SK-N-DZ (cell line): ENCODE data around the gene PARD3.

Source experiments
- DNase-seq: peaks from one replicate; pipeline ENCODE4 v3.0.0-alpha.2; 2015; ENCODE audit warnings: low spot score

PARD3 gene

DNA sequence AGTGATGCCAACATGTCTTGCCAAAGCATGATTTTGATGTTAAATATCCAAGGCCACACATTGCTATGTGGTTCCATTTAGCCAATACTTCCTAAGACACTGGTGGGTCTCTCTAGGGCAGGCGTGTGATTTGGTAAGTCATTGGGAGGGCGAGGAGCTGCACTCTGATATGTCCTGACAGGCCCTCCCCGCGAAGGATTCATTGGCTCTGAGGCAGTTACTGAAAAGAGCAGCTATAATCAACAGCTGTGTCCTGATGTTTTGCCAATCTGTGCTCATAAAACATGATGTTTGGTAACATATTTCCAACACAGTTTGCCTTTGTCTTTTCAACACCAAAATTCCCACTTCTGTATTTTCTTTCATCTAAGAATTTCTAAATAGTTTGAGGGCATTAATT is 646.7 kb downstream of the PARD3 start:
- DNase-seq, result no peak

DNA sequence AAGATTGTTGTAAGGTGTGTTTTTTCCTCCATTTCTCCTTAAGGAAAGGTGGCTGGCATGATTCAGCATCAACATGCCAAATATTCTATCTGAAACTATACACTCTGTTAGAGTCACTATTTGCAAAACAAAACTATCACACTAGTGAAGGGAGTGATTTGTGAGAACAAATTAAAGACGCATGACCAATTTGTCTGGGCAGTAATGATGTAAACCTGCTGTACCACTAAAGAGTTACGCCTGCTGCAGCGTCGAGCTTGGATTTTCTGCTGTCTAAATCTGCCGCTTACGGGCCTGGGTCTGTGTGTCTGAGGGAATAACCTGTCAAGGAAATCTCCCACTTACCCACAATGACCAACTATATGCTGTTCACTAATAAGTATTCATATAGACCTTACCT is 648.3 kb downstream of the PARD3 start:
- DNase-seq, result no peak

DNA sequence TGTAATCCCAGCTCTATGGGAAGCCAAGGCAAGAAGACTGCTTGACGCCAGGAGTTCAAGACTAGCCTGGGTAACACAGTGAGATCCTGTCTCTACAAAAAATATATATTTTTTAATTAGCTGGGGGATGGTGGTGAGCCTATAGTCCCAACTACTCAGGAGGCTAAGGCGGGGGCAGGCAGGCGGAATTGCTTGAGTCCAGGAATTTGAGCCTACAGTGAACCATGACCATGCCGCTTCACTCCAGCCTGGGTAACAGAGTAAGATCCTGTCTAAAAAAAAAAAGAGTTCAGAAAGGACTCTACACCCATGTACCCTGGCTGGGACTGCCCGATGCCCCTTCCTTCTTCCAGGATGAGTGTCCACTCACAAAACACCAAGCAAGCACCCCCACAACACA is 648.7 kb downstream of the PARD3 start:
- DNase-seq, result no peak

DNA sequence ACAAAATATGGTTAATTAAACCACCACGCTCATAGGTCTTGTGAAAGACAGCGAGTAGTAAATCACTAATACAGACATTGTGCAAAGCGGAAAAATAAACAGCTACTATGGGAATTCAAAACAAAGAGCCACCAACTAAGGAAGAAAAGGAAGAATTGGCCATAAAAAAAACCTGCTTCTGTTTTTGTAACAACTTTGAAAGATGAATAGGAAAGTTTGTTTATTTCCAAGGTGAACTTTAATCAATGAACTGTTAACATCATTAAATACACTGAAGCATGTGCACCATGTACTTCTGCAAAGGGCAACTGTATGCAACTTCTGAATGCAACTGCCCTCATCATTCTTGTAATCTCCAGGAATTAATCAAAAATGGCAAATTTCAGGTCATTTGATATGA is 651.1 kb downstream of the PARD3 start:
- DNase-seq, result no peak

DNA sequence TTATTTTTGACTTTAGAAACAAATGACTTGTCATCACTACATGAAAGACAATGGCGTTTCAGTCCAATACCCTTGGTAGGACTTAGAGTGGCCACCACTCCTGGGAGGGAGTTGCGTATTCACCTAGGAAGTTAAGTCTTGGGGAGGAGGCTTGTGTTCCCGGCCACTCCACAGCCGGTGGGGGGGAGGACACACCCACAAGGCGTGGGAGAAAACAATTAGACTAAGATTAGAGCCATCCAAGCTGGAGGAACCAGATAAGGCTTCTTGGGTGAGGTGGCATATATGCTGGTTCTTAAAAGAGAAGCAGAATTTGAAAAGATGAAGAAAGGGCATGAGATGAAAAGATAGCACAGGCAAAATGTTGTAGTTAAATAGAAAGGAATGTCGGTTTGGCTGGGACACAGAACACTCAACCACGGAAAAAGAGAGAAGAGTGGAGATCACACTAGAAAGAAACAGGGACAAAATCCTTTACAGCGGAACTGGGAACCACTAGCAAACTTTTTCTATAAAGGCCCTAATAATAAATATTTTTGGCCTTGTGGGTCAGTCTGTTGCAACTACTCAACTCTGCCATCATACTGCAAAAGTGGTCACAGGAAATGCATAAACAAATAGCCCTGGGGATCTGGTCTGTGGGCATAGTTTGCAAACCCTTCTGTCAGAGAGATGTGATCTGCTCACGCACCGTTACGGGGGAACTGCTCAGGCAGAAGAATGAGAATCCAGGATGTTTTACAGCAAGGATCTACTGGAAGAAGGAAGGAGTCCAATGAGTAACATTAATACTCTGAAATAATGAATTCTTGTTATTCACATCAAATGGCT is 651.8 kb downstream of the PARD3 start:
- DNase-seq, result no peak

DNA sequence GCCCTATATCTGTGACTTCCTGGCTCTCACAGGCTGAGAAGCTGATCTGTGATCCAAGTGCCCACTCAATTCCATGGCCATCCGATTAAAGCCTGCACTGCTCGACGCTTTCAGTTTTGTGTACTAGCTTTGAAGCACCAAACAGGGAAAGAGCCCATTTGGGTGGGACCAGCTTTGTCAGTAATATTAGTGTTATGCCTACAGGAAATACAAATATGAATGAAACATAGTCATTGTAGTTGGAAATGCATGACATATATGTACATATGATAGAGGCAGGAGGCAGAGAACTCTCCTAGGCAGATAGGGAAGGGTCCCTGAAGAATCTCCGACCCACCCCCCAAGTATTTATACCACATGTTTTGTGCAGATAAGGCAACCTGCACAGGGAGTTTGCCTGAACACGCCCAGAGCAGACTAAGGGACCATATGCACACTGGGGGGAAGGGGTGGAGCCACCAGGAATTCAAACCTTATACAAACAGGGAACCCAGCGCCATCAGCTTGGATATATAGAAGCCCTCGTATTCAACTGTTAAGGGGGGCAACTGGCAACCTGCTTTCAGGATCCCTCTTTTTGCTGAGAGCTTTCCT is 653.2 kb downstream of the PARD3 start:
- DNase-seq, result no peak

DNA sequence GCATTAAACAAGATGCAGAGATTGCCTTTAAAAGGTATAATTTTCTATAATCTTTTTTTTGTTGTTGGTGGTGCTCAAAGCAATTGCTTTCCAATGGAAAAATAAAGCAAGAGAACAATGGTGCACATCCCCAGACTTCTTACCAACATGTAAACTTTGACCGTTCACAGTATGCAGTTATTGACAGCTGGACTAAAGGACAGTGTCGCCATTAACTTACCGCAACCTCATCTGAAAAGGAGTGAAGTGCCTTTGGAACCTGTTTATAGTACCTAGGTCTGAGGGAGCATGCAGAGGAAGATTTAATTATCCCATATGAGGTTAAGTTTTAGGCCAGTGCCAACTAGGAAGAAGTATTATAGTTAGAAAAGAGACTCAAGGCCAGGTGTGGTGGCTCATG is 654.5 kb downstream of the PARD3 start:
- DNase-seq, result no peak

DNA sequence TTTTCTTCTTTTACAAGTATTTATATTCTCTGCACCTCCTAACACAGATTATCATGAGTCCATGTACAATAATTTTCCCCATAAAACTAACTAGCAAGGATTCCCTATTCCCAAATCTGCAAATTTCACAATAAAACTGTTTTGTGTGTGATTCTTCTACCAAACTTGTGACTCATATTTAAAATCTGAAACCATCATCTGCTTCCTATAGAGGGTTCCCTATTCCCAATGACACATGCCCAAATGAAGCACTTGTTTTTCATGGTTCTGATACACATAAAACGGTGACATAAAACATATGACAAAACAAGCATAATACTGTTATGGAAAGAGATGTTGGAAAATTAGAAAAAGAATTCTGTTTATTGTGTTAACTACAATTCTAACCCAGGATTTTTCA is 657.6 kb downstream of the PARD3 start:
- no peak for DNase-seq

DNA sequence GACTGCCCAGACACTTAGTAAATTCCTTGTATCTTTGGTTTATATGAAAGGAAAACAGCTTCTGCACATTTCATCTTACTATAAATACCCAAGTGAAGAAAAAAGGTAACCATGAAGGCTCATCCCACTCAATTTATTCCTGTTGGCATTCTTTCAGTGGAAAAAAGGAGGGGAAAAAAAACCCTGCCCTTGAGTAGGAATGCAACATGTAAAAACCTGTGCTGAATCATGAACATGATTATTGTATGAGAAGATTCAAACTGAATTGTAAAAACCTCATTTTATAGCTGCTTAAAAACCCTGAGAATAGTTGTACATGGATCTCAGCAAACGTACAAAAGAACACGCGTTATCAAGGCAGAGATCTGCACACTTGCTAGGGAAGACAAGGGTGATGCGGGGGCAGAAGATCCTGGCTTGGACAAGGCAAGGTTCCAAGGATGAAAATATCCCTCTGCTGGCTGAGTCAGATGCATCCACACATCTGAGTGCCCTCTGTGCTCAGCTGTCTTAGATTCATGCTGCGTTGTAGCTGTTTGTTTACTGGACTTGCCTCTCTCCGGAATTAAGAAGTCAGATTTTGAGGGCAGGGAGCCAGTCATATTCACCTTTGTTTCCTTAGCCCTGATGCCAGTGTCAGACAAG is 658.2 kb downstream of the PARD3 start:
- no peak for DNase-seq

DNA sequence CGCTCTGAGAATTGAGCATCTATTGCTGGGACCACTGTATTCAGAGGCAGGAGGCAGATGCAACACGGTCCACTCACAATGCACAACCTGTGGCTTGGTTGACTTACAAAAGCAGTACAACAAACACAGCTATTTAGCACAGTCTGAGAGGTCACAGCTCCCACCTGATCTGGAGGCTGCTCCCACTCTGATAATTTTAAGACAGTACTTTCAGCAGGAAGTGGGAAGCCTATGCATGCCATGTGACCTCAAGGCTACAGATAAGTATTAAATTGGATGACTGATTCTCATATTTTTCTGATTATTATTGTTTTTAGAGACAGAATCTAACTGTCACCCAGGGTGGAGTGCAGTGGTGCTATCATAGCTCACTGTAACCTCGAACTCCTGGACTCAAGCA is 659.3 kb downstream of the PARD3 start:
- DNase-seq, result no peak

DNA sequence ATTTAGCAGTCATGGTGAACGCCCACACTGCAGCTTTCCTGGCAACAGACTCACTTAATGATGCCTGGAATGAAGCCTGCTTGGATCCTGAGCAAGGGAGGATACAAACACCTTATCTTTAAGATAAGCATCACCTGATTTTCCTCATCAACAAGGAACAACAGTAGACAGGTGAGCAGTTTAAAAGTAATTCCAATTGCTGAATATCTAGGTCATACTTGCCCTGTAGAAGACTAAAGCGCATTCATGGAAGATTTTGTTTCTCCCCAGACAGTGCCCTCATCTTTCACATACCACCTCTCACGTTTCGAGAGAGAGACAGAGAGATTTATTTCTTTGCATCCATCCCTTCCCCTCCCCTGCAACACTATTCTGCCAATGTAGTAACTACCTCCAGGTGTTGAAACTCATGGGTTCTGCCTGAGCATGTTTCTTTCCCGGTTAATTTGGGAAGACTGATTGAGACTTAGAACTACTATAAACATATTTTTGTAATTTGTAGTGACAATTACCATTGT is 660.7 kb downstream of the PARD3 start:
- no peak for DNase-seq

DNA sequence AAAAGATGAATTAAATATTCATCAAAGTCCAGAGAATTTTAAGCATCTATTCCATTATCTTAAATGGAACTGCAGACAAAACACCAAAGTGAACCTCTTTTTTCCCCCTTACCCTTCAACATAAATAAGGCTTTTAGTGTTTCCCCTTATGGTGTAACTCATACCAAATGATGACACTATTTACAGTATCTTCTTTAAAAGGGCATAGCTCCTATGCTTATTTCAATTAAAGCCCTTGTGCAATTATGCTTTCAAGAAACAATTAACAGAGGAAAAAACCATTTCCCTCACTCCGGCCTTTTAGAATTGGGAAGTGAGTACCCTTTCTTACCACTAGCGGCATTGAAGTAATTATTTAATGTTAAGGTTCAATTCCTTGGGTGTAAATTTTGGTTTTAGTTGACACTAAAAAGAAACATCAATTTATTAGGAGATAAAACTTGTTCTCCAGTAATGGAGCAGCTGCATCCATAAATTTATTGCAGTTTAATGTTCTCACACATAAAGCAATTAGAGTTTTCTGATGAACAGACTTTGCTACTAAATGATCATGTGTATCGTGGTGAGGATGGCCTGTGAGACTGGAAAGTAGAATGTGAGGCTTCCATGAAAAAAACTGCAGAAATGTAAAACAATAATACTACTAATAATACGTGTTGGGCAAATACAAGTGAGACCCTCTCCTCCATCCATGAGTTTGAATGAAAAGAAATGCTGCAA is 661.3 kb downstream of the PARD3 start:
- no peak for DNase-seq

DNA sequence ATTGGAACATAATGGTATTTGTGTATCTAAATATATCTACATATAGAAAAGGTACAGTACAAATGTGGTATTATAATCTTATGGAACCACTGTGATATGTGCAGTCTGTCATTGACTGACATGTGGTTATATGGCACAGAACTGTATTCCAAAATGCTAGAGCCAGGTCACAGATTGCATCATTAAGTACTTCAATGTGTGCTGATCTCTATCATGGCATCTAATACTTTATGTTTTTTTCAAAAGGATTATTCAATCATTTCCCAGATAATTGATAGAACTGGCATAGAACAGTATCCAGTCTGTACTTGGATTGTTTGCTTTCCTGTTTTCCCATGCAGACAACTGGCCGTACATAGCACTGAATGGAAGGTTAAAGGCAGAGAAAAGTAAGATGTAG is 662.7 kb downstream of the PARD3 start:
- no peak for DNase-seq

DNA sequence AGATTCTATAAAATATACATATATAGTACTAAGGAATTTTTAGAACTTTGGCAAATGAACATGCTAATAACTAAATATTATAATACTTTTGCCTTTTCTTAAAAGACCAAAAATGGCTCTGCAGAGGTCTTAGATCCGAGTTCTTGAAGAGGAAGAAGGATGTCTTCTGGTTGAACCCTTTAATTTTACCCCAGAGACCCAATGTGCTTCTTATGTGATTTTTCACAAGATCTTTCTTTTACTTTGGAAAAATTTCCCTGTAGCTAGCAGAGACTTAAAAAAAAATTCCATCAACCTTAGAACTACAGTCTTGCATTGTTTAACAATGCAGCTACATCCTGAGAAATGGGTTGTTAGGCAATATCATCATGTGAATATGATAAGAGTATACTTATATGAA is 663.2 kb downstream of the PARD3 start:
- no peak for DNase-seq

DNA sequence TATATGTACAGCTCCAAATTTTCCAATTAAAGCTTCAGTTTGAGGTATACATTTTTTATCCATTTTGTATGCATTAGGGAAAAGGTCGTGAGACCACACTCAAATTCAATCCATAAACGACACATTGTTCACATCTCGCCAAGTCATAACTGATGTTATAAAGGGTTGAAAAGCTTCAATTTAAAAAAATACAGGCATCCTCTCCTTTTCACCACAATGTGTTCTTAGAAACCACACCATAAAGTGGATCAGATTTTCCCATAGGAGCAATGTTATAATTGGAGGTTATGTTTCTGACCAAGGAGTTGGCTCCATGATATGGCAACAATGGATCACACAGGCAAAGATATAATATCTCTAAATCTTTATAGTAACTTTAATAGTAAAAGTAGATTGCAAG is 663.6 kb downstream of the PARD3 start:
- no peak for DNase-seq

DNA sequence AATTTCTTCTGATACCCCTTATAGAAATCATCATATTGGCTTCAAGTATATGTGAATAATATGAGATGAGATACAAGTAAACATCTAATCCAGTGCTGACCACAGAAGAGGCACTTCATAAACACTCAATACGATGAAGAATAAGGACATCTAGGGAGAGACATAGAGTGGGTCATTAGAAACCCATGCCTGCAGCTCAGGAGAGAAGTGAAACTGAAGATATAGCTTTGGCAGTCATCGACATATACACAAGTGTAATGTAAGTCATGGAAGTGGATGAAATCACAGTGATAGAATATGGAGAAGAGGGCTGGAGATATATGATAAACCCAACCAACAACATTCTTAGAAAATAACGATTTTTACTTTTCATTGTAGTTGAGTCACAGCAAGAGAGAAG is 665.0 kb downstream of the PARD3 start:
- no peak for DNase-seq

DNA sequence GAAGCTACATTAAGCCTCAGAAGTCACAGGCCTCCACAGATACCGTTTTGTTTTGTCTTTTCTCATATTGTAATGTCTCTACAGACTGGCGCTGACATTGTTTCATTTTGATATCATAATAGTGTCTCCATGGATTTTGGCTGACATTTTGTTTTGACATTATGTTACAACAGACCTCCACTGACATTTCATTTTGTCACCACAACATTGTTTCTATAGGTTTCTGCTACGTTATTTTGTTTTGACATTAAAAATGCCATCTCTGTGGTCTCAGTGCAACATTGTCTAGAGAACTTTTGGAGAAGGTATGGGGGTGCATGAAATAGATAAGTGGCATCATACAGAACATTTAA is 666.8 kb downstream of the PARD3 start:
- no peak for DNase-seq

DNA sequence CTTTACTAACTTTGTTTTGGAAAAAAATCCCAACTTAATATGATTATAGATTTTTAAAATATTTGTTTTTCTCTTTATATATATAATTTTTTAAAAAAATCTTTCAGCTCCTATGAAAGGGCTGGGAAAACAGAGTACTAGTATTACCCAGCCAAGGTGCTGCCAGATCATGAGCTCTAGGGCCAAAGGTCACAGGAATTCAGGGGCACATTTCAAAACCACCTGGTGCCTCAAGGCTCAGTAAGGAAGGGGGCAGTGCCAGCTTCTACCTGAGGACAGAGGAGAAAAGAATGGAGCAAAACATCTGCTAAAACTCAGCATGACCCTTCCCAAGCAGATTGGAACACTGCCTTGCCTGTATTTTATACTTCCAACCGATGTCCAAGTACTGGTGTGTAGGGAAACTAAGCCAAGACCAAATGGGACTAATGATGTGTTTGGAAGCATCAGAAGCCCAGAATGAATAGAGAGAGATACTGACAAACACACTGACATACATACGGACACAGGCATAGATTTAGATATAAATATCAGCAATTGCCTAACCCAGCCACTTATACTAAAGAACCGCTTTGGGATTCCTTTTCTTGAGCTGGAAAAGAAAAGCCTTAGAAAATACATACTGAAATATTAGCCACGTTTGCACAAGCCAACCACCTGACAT is 667.3 kb downstream of the PARD3 start:
- DNase-seq, result no peak

DNA sequence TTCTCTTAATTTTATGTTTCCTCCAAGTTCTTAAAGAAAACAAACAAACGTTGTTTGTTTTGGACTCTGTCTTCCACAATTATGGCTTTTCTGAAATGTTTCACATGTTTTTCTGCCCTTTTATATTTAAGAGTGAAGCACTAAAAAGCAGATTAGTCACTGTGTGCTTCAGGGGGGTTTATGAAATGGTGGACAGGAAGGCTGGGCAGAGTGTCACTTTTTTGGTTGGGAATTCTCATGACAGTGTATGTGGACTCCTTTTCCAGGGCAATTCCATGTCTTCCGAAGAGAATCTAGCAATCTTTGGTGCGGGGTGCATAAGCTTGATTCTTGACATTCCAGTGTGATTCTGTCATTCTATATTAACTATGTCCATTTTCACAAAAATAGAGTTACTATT is 669.4 kb downstream of the PARD3 start:
- DNase-seq, result no peak

DNA sequence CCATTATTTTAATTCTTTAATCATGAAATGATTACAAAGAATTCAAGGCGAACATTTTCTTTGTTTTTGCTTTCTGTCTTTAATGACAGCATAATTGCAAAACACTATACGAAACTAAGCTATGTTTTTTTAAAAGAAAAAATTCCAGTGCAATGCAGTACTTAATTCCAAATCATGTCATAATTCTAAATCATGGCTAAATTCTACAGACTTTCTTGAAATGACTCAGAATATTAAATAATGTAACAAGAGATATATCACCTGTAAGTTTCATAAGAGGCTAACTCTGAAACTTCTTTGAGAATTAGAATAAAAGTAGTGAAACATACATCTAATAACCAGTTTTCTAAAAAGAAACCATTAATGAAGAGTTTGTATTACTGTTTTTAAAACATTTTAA is 671.6 kb downstream of the PARD3 start:
- DNase-seq, result no peak

DNA sequence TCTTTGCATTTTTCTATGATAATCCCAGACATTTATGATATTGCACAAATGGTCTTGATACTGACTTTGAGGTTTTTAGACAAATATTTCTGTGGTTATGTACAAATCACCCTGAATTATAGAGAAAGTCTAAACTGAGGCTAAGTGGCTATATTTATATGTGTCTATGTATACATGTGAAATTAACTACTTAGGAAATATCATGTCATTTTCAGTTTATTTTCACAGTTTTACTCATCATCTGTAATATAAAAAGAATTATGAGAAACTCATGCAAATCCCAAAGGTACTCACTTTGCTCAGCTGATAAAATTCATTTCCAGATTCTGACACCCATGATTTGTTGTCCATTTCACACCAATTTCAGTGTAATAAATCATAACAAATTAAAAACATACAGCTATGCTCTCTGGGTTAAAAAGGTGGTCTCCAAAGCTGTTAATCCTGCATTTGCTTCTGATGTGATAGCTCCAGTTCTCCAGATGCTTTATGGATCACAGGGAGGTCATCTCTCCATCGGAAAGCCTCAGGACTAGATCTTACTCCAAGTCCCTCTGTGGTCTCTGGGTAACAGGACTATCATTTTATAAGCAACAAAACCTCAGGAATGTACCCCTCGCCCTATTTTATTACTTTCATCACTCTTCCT is 673.9 kb downstream of the PARD3 start:
- DNase-seq, result no peak
